ENCODE results near the gene GALNT18. TPM values are rescaled to one million over a fixed set of nuclear protein-coding genes. Genes with fewer than 3 reads are reported as not detected.

GALNT18 gene
- total and polyA plus RNA-seq, 4 donors = 17.7 to 109 (median 63.7) TPM

DNA sequence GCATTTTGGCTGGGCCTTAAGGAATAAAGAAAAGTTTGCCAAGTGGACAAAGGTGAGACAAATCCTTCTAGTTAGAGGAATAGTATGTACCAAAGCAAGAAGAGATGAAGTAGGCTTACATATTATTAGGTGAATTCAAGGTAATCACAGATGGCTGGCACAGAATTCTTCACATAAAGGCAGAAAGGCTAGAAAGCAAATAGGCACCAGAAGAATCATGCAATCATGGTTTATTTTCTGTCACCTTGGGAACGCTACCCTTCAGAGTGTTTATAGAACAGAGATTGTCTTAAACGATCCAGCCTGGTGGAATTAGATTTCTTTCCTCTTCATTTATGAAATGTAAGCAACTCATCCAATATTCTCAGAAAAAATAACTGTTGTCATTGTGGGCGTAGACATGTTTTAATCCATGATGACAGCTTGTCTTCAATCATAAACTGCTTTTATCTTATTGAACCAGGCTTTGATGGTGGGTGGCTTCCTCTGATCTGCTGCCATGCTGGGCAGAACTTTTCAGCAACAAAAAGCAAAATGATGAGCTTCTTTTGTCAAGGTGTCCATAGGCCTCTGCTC is 219.8 kb downstream of the GALNT18 start:
- Histone ChIP-seq H3K27me3 (ENCODE audit: control insufficient read depth in 3 of 3, insufficient read depth in 3 of 3, low read length in 2 of 3) (no peaks in the 10 kb centered on the region), H3K9ac (ENCODE audit: insufficient read depth in 1 of 2, low read length in 2 of 2) (no peak overlapping the region), H3K36me3 (ENCODE audit: control insufficient read depth in 4 of 4, insufficient read depth in 4 of 4, low read length in 4 of 4) (no peaks in the 10 kb centered on the region), H3K4me3 (no peak overlapping the region), H3K9me3 (ENCODE audit: control insufficient read depth in 4 of 4, insufficient read depth in 3 of 4, low read length in 3 of 4) (no peaks in the 10 kb centered on the region), H3K27ac (ENCODE audit: low read depth in 1 of 2, low read length in 1 of 2) (no peak overlapping the region), H3K4me1 (ENCODE audit: control insufficient read depth in 5 of 5, insufficient read depth in 5 of 5, low read length in 5 of 5) (peaks cover 0 to 32% (median 16%) of the 10 kb centered on the region in 5 donors)
- WGBS, 2 donors = 59 to 62% methylated on average over 3 of the region's 3 CpGs
- ATAC-seq (ENCODE audit: insufficient read depth, low FRiP score) = no peak
- TF ChIP-seq, protein P1, sequence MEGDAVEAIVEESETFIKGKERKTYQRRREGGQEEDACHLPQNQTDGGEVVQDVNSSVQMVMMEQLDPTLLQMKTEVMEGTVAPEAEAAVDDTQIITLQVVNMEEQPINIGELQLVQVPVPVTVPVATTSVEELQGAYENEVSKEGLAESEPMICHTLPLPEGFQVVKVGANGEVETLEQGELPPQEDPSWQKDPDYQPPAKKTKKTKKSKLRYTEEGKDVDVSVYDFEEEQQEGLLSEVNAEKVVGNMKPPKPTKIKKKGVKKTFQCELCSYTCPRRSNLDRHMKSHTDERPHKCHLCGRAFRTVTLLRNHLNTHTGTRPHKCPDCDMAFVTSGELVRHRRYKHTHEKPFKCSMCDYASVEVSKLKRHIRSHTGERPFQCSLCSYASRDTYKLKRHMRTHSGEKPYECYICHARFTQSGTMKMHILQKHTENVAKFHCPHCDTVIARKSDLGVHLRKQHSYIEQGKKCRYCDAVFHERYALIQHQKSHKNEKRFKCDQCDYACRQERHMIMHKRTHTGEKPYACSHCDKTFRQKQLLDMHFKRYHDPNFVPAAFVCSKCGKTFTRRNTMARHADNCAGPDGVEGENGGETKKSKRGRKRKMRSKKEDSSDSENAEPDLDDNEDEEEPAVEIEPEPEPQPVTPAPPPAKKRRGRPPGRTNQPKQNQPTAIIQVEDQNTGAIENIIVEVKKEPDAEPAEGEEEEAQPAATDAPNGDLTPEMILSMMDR (IDR thresholded peaks at IDR 0.05; ENCODE audit: control extremely low read depth, extremely low read depth) = no peak
- DNase-seq = peak in 2 of 3 donors; percentile 47 to 63

DNA sequence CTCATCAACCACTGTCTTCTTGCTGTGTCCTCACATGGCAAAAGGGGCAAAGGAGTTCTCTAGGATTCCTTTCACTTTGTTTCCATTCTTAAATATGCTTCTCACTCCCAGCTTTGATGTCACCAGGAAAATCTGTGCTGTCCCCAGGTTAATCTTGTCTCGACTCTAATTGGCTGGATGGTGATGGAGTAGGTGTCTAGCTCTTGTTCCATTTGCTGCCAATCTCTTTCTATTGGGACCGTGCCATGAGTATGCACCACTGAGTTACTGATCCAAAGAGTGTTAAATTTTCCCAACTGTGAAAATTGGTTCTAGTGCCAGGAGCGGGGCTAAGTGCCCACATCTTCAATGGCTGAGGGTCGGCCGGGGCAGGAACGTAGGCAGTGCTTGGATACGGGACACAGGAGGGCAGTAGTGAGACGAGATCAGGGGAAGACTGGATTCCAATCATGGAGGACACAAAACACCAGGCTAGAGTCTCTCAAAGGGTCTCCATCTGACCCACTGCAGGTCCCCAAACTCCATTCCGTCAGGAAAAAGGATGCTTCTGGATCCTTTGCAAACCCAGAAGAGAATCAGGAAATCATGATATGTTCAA is 221.1 kb downstream of the GALNT18 start:
- TF ChIP-seq, protein P1 (IDR thresholded peaks at IDR 0.05; ENCODE audit: control extremely low read depth, extremely low read depth) = no peak
- H3K27me3 ChIP-seq (ENCODE audit: control insufficient read depth in 3 of 3, insufficient read depth in 3 of 3, low read length in 2 of 3) = no peaks in the 10 kb centered on the region
- H3K27ac ChIP-seq (ENCODE audit: low read depth in 1 of 2, low read length in 1 of 2) = no peak overlapping the region
- no peaks in the 10 kb centered on the region for H3K9me3 ChIP-seq (ENCODE audit: control insufficient read depth in 4 of 4, insufficient read depth in 3 of 4, low read length in 3 of 4)
- DNase-seq (no peak), ATAC-seq (ENCODE audit: insufficient read depth, low FRiP score) (no peak)
- no peak overlapping the region for H3K4me3 ChIP-seq
- H3K9ac ChIP-seq (ENCODE audit: insufficient read depth in 1 of 2, low read length in 2 of 2) = no peak overlapping the region
- no peaks in the 10 kb centered on the region for H3K36me3 ChIP-seq (ENCODE audit: control insufficient read depth in 4 of 4, insufficient read depth in 4 of 4, low read length in 4 of 4)
- peaks cover 0 to 23% (median 11%) of the 10 kb centered on the region in 5 donors for H3K4me1 ChIP-seq (ENCODE audit: control insufficient read depth in 5 of 5, insufficient read depth in 5 of 5, low read length in 5 of 5)
- 85 to 87% methylated on average over 9 of the region's 9 CpGs for WGBS, 2 donors

DNA sequence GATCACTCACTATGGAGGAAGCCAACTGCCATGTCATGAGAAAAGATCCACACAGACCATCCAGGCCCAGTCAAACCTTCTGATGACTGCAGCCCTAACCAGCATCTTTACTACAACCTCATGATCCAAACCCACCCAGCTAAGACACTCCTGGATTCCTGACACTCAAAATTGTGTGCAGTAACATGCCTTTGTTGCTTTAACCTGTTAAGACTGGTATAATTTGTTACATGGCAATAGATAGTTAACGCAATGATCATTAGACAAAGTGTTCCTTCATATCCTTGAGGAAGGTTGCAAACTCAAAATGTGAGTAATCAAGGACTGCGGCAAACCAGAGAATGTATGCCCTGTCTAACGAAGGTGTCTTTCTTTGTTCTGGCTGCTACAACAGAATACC is 221.7 kb downstream of the GALNT18 start:
- H3K9me3 ChIP-seq (ENCODE audit: control insufficient read depth in 4 of 4, insufficient read depth in 3 of 4, low read length in 3 of 4) = no peaks in the 10 kb centered on the region
- WGBS, 2 donors = 97 to 99% methylated on average over 3 of the region's 3 CpGs
- no peak overlapping the region for H3K9ac ChIP-seq (ENCODE audit: insufficient read depth in 1 of 2, low read length in 2 of 2)
- H3K27me3 ChIP-seq (ENCODE audit: control insufficient read depth in 3 of 3, insufficient read depth in 3 of 3, low read length in 2 of 3) = no peaks in the 10 kb centered on the region
- peaks cover 0 to 27% (median 11%) of the 10 kb centered on the region in 5 donors for H3K4me1 ChIP-seq (ENCODE audit: control insufficient read depth in 5 of 5, insufficient read depth in 5 of 5, low read length in 5 of 5)
- H3K36me3 ChIP-seq (ENCODE audit: control insufficient read depth in 4 of 4, insufficient read depth in 4 of 4, low read length in 4 of 4) = no peaks in the 10 kb centered on the region
- DNase-seq (no peak), ATAC-seq (ENCODE audit: insufficient read depth, low FRiP score) (no peak)
- no peak overlapping the region for H3K4me3 ChIP-seq
- H3K27ac ChIP-seq (ENCODE audit: low read depth in 1 of 2, low read length in 1 of 2) = no peak overlapping the region
- TF ChIP-seq, protein P1 (IDR thresholded peaks at IDR 0.05; ENCODE audit: control extremely low read depth, extremely low read depth) = no peak
